Measurements from ENCODE around the gene ANKRD34A.

The ANKRD34A gene

GRCh38 chr1:145974721-145975120 lies 10.3 kb upstream of the ANKRD34A start:
- in situ Hi-C loops (cut with HindIII; ENCODE audit: low sequenced_read_pairs), result no loop called here

- in situ Hi-C loops (cut with HindIII; ENCODE audit: low sequenced_read_pairs), result no loop called here
Measured at GRCh38 chr1:145972580-145972979, 8.2 kb upstream of the ANKRD34A start.

- in situ Hi-C loops (cut with HindIII; ENCODE audit: low sequenced_read_pairs), result no loop called here
Measured at GRCh38 chr1:145967288-145967687, 2.9 kb upstream of the ANKRD34A start.

GRCh38 chr1:145965119-145965744 lies 857 bp upstream of the ANKRD34A start:
- in situ Hi-C loops (cut with HindIII; ENCODE audit: low sequenced_read_pairs), result no loop called here

GRCh38 chr1:145963265-145964019 lies 933 bp downstream of the ANKRD34A start:
- in situ Hi-C loops (cut with HindIII; ENCODE audit: low sequenced_read_pairs), result loop anchor here (5.0 kb wide), 3 partner anchors 44 to 106 kb away; partner anchors contain the start of gene PIAS3

GRCh38 chr1:145962157-145963102 lies 1.9 kb downstream of the ANKRD34A start:
- in situ Hi-C loops (cut with HindIII; ENCODE audit: low sequenced_read_pairs), result loop anchor here (5.0 kb wide), 3 partner anchors 45 to 105 kb away; partner anchors contain the start of gene PIAS3

- in situ Hi-C loops (cut with HindIII; ENCODE audit: low sequenced_read_pairs), result loop anchor here (5.0 kb wide), 3 partner anchors 46 to 104 kb away; partner anchors contain the start of gene PIAS3
Measured at GRCh38 chr1:145961425-145962156, 2.8 kb downstream of the ANKRD34A start.

GRCh38 chr1:145961109-145961424 lies 3.3 kb downstream of the ANKRD34A start:
- in situ Hi-C loops (cut with HindIII; ENCODE audit: low sequenced_read_pairs), result loop anchor here (5.0 kb wide), 3 partner anchors 46 to 104 kb away; partner anchors contain the start of gene PIAS3

- in situ Hi-C loops (cut with HindIII; ENCODE audit: low sequenced_read_pairs), result loop anchor here (5.0 kb wide), 3 partner anchors 47 to 103 kb away; partner anchors contain the start of gene PIAS3
Measured at GRCh38 chr1:145960468-145961108, 3.8 kb downstream of the ANKRD34A start.

GRCh38 chr1:145959957-145960467 lies 4.4 kb downstream of the ANKRD34A start:
- in situ Hi-C loops (cut with HindIII; ENCODE audit: low sequenced_read_pairs), result loop anchor here (5.0 kb wide), 3 partner anchors 47 to 103 kb away; partner anchors contain the start of gene PIAS3

- in situ Hi-C loops (cut with HindIII; ENCODE audit: low sequenced_read_pairs), result no loop called here
Measured at GRCh38 chr1:145959333-145959732, 5.0 kb downstream of the ANKRD34A start.

- in situ Hi-C loops (cut with HindIII; ENCODE audit: low sequenced_read_pairs), result no loop called here
Measured at GRCh38 chr1:145958734-145959133, 5.6 kb downstream of the ANKRD34A start.

GRCh38 chr1:145957443-145958319 lies 6.7 kb downstream of the ANKRD34A start, which contains the start of gene LIX1L:
LIX1L (minus strand) TSS chr1:145958017; CDS start chr1:145957927, 90 bp downstream.
- in situ Hi-C loops (cut with HindIII; ENCODE audit: low sequenced_read_pairs), result no loop called here

GRCh38 chr1:145956781-145957442 lies 7.5 kb downstream of the ANKRD34A start:
- in situ Hi-C loops (cut with HindIII; ENCODE audit: low sequenced_read_pairs), result no loop called here

- in situ Hi-C loops (cut with HindIII; ENCODE audit: low sequenced_read_pairs), result no loop called here
Measured at GRCh38 chr1:145956361-145956760, 8.0 kb downstream of the ANKRD34A start.

GRCh38 chr1:145955436-145955835 lies 8.9 kb downstream of the ANKRD34A start:
- in situ Hi-C loops (cut with HindIII; ENCODE audit: low sequenced_read_pairs), result no loop called here

GRCh38 chr1:145953861-145954260 lies 10.5 kb downstream of the ANKRD34A start:
- in situ Hi-C loops (cut with HindIII; ENCODE audit: low sequenced_read_pairs), result no loop called here

GRCh38 chr1:145952903-145953302 lies 11.5 kb downstream of the ANKRD34A start:
- in situ Hi-C loops (cut with HindIII; ENCODE audit: low sequenced_read_pairs), result no loop called here
